Activated T-helper 17 cell treated with anti-CD3 and anti-CD28 coated beads, Interleukin-2, amount 50 U/mL, for 72 hours (primary cell): Measurements from ENCODE around the gene GTF2H4. TPM values are rescaled to one million over a fixed set of nuclear protein-coding genes. Genes with fewer than 3 reads are reported as not detected.

Experiments used
- ATAC-seq: fragments of 150-1000 bp; cut with Tn5 transposase; replicated peaks from 2 replicates; pipeline ENCODE4 v1.10.0; 2021; ENCODE audit warnings: mild to moderate bottlenecking, moderate library complexity
- H3K27ac Mint-ChIP-seq: one replicate; pipeline ENCODE4 v1.8.0; 2022; ENCODE audit warnings: mixed read lengths
- H3K27me3 Mint-ChIP-seq: one replicate; pipeline ENCODE4 v1.8.0; 2022; ENCODE audit warnings: mixed read lengths
- H3K36me3 Mint-ChIP-seq: one replicate; pipeline ENCODE4 v1.8.0; 2022; ENCODE audit warnings: low read depth, mild to moderate bottlenecking, mixed read lengths
- H3K4me1 Mint-ChIP-seq: one replicate; pipeline ENCODE4 v1.8.0; 2022; ENCODE audit warnings: mixed read lengths
- H3K4me3 Mint-ChIP-seq: one replicate; pipeline ENCODE4 v1.8.0; 2022; ENCODE audit warnings: mild to moderate bottlenecking, mixed read lengths
- H3K9me3 Mint-ChIP-seq: one replicate; pipeline ENCODE4 v1.8.0; 2022; ENCODE audit warnings: mixed read lengths
- total RNA-seq, 2 donors: library from RNA; stranded (reverse); gene quantifications; one replicate each; pipeline ENCODE4 v1.2.3, GENCODE V29; 2022

The GTF2H4 gene
- total RNA-seq, 2 donors from 2014 or later = 34.3 to 39.9 TPM

DNA sequence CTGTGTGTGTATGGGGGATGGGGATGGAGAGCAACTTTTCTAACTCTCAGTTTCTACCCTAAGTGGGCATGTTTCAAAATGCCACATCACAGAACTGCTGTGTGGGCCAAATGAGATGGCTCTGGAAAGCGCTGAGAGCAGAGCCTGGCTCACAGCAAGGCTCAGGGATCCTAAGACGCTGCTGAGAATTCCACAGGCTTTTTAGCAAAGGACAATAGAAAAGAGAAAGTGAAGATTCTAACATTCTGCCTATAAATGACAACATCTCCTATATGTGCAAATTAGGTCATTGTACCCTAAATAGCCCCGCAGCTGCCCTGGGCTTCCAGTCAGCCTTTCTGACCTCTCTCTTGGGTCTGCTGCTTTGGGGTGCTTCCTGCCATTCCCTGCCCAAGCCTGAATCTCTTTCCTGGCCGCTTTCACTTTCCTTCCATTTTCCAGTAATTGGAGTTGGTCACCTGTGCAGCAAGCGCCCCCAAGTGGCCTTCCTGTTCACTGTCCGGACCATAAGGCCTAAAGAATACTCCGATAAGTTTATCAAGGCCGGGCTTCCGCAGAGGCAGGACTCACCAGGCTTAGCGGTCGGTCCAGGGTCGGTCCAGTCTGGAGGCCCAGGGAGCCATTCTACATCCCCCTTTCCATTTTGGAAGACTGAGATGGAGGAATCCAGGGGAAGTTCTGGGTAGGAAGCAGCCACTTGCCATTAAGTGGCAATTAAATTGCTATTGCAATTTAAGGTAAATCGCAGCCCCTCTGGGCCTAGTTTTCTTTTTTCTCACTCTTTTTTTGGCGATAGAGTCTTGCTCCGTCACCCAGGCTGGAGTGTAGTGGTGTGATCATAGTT lies 30.4 kb upstream of the GTF2H4 start:
- H3K36me3 Mint-ChIP-seq = no peaks in the 10 kb centered on the region
- H3K27ac Mint-ChIP-seq = peak overlapping the region; percentile 78

DNA sequence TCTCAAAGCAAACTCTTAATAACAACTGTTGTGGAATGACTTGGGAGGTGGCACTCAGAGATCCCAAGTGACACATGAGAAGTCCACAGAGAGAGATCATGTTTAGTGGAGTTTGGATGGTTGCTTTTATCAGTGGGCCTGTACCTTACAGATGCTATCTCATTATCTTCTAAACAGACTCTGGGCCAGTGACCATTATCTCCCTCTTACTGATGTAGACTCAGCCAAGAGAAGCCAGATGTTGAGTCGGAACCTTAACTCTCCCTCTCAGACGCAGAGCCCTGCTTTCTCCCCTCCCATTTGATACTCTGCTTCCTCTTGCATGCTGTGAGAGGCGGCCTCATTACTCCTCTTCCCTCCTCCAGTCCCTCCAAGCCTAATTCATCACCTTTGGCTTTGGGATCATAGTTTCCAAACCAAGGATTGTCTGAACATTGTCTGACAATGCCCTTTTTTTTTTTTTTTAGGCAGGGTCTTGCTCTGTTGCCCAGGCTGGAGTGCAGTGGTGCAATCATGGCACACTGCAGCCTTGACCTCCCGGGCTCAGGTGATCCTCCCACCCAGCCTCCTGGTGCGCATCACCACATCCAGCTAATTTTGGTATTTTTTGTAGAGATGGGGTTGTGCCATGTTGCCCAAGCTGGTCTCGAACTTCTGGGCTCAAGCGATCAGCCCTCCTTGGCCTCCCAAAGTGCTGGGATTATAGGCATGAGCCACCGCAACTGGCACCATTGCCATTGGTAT lies 28.2 kb upstream of the GTF2H4 start:
- no peaks in the 10 kb centered on the region for H3K9me3 Mint-ChIP-seq
- no peak overlapping the region for H3K27ac Mint-ChIP-seq
- H3K27me3 Mint-ChIP-seq = no peaks in the 10 kb centered on the region
- H3K36me3 Mint-ChIP-seq = no peaks in the 10 kb centered on the region
- peaks cover 26% of the 10 kb centered on the region for H3K4me1 Mint-ChIP-seq
- no peak overlapping the region for H3K4me3 Mint-ChIP-seq
- ATAC-seq = no peak

More for the DNA sequence above, 30.4 kb upstream of the GTF2H4 start:
- no peaks in the 10 kb centered on the region for H3K9me3 Mint-ChIP-seq
- peaks cover 20% of the 10 kb centered on the region for H3K4me1 Mint-ChIP-seq
- peak; percentile 89 for ATAC-seq
- H3K4me3 Mint-ChIP-seq = peak overlapping the region; percentile 76
- no peaks in the 10 kb centered on the region for H3K27me3 Mint-ChIP-seq

DNA sequence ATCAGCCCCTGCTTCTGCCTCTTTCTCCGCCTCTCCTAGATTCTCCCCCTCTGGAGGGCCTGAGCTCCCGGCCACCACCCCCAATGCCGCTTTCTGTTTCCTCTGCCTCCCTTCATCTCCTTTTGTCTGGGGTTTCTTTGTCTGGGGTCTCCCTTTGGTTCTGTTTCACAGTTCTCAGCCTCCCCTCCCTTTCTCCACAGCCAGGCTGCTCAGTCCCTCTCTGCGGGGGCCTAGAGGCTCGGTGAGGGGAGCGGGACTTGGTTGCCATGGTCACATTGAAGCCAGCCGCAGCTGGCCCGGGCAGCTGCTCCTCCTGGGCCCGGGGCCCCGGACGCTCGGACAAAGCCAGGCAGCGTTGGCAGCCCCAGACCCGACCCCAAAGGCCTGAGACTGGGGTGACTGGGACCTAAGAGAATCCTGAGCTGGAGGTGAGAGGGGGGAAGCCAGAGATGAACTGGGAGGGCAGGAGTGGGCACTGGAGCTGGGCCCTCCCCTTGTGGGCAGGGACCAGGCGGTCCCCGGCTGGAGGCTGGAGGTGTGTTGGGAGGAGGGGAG lies 27.2 kb upstream of the GTF2H4 start:
- no peak overlapping the region for H3K4me3 Mint-ChIP-seq
- no peak overlapping the region for H3K27ac Mint-ChIP-seq
- peaks cover 32% of the 10 kb centered on the region for H3K4me1 Mint-ChIP-seq
- no peaks in the 10 kb centered on the region for H3K36me3 Mint-ChIP-seq
- no peaks in the 10 kb centered on the region for H3K9me3 Mint-ChIP-seq
- no peak for ATAC-seq
- no peaks in the 10 kb centered on the region for H3K27me3 Mint-ChIP-seq

DNA sequence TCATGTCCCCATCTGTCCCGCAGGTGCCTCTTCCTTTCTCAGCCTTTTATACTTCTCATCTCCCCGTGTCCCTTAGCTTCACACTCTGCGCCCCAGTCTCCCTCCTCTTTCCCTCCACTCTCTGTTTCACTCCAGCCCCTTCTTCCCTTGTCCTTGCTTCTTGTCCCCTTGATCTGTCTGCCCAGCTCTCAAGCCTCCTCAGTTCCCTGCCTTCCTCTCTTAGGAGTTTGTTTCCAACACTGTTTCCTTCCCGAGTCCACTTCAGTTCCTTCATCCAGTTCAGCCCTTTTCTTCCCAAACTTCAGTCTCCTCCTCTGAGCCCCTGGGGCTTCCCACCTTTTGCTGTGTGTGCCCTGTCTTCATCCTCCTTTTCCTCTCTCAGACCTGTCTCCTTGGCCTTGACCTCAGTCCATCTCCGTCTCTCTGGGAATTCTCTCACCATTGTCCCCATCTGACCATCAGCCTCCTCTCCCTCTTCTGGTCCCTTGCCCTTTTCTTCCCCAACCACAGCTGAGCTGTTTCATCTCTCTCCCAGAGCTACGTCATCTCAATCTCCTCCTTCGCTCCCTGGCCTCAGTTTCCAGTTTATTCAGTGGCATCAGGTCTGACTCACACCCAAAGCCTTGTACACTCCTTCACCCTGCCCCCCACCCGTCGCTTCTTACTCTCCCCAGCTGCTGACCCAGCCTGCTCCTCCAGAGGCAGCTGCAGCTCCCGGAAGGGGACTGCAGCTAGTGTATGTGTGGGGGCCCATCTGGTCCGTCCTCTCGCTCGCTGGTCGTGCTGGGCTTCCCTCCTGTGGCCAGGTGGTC lies 26.4 kb upstream of the GTF2H4 start:
- no peaks in the 10 kb centered on the region for H3K36me3 Mint-ChIP-seq
- H3K27me3 Mint-ChIP-seq = no peaks in the 10 kb centered on the region
- no peaks in the 10 kb centered on the region for H3K9me3 Mint-ChIP-seq
- no peak overlapping the region for H3K4me3 Mint-ChIP-seq
- H3K27ac Mint-ChIP-seq = peak overlapping the region; percentile 48
- ATAC-seq = no peak
- H3K4me1 Mint-ChIP-seq = peaks cover 41% of the 10 kb centered on the region

DNA sequence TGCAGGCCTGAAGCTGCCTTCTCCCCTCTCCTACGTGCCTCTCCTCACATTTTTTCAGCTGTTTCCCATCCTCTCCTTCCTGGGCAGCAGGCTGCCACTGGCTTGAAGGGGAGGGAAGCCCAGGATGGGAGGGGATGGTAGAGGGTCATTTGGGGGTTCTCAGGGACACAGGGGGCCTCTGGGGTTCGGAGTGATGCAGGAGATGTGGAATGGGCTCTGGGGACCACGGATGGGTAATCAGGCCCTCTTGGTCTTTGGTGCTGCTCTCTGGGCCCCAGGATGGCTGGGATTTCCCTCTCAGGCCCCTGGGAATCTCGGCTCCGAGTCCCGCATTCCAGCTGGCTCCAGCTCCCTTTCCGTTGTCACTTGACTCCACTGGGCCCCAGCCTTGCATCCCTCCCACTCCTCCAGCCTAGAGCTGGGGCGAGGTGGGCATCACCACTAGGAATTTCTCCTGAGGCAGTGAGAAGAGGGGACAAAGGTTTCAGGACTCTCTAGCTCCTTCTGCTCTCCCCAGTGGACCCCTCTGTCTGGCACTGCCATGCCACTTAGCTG lies 25.7 kb upstream of the GTF2H4 start:
- peaks cover 43% of the 10 kb centered on the region for H3K4me1 Mint-ChIP-seq
- H3K4me3 Mint-ChIP-seq = no peak overlapping the region

DNA sequence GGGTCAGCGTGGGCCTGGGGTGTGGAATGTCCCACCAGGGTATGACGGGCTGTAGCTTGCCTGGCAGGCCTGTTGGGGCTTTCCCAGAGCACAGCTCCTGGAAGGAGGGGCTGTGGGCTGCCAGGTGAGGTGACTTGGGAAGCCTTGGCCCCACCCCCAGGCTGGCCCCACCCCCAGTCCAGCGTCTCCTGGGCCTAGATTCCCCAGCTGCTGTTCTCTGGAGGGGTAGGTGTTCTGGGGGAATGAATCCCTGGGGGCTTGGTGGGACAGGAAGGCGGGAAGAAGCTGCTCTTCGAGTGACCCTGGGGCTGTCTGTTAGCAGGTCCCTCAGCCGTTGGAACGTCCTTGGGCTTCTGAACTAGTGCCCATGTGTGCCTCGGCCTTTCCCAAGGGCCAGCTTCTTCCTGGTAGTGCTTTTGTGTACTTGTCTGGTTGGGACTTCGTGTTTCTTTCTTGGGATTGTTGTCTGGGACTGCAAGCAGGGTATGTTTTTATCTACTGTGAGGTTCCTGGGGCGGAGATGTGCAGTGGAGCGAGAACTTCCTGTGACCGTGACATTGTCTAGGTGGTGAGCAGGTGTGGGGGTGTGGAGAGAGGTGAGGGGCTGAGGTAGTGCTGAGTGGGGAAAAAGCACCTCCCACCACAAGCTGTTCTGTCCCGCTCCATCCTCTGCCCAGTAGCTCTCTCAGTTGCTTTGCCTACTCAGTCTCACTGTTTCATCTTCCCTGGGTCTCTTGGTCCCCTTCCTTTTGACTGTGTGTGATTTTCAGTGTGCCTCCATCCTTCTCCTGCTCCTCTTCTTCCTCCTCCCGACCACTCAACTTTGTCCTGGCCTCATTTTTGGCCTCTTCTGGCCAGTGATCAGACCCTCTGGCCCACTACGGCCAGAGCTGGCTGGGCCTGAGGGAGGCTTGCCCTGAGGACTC lies 25.0 kb upstream of the GTF2H4 start:
- H3K36me3 Mint-ChIP-seq = no peaks in the 10 kb centered on the region
- ATAC-seq = no peak
- H3K27me3 Mint-ChIP-seq = no peaks in the 10 kb centered on the region
- H3K4me3 Mint-ChIP-seq = peak overlapping the region; percentile 68
- peaks cover 36% of the 10 kb centered on the region for H3K4me1 Mint-ChIP-seq
- no peaks in the 10 kb centered on the region for H3K9me3 Mint-ChIP-seq
- H3K27ac Mint-ChIP-seq = peak overlapping the region; percentile 51

More for the DNA sequence above, 25.7 kb upstream of the GTF2H4 start:
- Mint-ChIP-seq H3K27ac (peak overlapping the region; percentile 48), H3K36me3 (no peaks in the 10 kb centered on the region), H3K9me3 (no peaks in the 10 kb centered on the region), H3K27me3 (no peaks in the 10 kb centered on the region)
- ATAC-seq = no peak

DNA sequence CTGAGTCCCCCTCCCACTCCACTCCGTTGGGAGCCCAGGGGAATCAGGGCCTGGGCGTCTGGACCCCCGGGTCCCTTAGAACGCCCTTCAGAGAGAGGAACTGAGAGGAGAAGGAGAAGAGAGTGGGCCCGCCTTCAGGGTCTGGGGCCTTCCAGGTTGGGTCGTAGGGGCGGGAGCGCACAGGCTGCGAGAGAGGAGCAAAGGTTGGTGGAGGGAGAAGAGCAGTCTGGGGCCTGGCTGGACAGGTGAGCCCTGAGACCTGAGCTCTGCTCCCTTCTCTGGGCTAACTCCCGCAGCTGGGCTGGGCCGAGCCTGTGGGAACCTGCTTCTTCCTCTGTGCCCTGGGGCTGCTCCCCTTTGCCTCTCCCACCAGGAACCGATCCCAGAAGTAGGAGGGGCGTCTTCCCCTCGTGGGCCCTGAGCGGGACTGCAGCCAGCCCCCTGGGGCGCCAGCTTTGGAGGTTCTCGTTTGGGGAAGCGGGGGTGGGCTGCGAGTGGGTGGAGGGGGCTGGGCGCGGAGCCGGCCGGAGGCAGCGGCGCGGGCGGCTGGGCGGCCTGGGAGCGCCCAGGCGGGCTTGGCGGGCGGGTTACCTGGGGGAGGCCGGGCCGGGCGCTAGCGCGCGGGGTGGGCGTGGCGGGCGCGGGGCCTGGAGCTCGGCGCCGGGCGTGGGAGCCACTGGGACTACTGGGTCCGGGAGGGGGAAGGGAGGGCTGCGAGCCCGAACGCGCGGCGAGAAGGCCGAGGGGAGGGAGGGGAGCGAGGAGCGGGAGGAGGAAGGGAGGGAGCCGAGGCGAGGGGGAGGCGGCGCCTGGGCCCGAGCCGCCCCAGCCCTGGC lies 24.1 kb upstream of the GTF2H4 start, which contains the start of gene DDR1:
DDR1 (plus strand) TSS at position 835 of the 836 bp plus-strand sequence. CDS start 4,211 bp downstream, outside the sequence.
- ATAC-seq = peak; percentile 66
- Mint-ChIP-seq H3K27me3 (no peaks in the 10 kb centered on the region), H3K27ac (peak within 1 kb of the TSS; percentile 51), H3K9me3 (no peaks in the 10 kb centered on the region), H3K36me3 (no peaks in the 10 kb centered on the region), H3K4me3 (peak within 1 kb of the TSS; percentile 75), H3K4me1 (peaks cover 36% of the 10 kb centered on the region)

DNA sequence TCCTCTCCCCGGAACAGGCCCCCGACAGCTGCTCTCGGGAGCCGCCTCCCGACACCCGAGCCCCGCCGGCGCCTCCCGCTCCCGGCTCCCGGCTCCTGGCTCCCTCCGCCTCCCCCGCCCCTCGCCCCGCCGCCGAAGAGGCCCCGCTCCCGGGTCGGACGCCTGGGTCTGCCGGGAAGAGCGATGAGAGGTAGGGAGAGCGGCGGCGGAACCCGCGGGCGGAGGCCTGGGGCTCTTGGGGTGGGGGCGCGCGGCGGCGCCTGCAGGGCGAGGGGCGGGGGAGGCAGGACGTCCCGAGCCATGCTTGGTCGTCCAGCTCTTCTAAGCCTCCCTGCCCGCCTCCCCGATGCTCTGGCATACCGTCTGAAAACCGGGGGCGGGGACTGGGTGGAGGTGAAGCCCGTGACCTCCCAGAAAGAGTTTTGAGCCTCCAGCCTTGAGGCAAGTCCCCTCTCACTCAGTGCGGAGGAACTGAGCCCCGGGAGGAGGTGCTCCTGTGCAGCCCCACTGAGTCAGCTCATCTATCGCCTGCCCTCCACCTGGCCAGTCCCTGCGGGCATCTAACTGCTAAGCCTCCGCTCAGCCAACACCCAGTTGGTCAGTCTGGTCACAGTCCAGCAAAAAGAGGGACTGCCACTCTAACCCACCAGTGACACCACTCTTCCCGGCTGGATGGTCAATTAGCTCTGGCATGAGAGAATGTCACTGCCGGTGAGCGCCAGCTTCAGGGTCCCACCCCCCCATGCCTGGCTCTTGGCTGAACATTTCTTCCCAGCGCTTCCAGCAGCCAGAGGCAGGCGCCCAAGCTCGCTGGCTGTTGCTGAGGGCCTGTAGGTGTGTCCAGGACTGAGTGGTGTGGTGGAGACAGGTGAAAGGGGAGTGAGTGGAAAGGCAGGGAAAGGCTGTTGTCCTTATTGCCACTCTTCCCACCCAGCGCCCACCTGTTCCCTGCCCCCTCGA lies 23.2 kb upstream of the GTF2H4 start:
- H3K4me1 Mint-ChIP-seq = peaks cover 36% of the 10 kb centered on the region
- no peaks in the 10 kb centered on the region for H3K9me3 Mint-ChIP-seq
- no peaks in the 10 kb centered on the region for H3K27me3 Mint-ChIP-seq
- peak overlapping the region; percentile 75 for H3K4me3 Mint-ChIP-seq
- peaks cover 2% of the 10 kb centered on the region for H3K36me3 Mint-ChIP-seq
- H3K27ac Mint-ChIP-seq = peak overlapping the region; percentile 35
- ATAC-seq = peak; percentile 78

DNA sequence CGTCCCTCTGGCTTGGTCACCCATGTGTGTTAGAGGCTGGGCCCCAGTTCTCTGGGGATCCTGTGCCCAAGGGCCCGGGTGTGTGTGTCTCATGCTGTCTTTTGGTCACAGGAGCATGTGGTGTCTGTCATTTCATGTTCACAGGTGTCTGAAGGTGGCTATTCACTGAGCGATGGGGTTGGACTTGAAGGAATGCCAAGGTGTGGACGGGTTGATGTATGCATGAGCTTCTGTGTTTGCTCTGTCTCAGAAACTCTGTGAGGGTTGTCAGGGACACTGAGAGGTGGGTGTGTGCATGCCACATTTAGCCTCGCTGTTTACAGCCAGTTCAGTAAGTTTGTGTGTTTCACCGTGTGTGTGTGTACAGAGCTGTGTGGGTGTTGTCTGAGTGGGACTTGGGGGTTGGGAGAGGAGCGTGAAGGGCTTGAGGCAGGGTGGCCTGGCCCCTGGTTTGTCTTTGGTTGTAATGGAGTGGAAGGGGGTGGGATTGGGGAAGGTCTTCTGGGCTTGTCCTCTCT lies 22.5 kb upstream of the GTF2H4 start:
- H3K36me3 Mint-ChIP-seq = peaks cover 5% of the 10 kb centered on the region
- H3K4me1 Mint-ChIP-seq = peaks cover 36% of the 10 kb centered on the region
- H3K27ac Mint-ChIP-seq = peak overlapping the region; percentile 35
- H3K4me3 Mint-ChIP-seq = peak overlapping the region; percentile 75
- H3K27me3 Mint-ChIP-seq = no peaks in the 10 kb centered on the region
- ATAC-seq = no peak
- no peaks in the 10 kb centered on the region for H3K9me3 Mint-ChIP-seq

DNA sequence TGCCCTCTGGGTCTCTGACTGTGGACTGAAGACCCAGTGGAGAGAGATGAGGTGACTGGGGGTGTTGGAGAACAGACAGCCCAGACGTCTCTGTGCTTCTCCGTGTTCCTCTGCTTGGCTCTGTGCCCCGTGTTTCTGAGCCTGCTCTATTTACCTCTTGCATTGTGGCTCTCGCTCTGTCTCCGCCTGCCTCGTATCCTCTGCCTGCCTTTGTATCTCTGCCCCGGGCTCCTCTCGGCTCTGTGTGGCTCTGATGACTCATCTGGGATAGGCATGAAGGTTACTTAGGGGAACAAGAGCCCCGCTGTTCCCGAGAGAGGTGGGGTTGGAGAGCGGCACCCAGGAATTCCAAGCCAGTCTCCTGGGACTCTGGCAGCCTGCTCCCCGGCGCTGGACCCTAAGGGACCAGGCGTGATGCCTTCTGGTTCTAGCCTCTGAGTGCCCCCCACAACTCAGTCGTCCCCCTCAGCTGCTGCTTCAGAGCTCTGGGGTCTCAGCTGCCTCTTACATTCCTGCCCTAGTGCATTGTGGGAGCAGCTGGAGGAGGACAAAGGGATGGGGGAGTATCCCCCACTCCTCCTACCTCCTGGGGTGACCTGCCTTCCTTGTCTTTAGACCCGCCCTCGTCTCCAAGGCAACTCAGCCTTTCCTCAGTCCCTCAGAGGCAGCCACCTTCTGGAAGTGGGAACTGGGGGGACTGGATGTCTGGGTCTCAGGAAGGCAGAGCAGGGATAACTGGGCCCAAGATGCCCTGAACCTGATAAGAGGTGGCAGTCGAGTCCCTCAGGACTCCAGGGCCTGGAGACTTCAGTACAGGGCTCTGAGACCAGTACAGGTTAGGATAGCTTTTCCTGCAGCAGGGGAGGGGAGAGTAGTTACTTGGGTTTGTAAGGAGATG lies 21.8 kb upstream of the GTF2H4 start:
- Mint-ChIP-seq H3K4me3 (peak overlapping the region; percentile 75), H3K9me3 (no peaks in the 10 kb centered on the region), H3K27ac (peak overlapping the region; percentile 35), H3K27me3 (no peaks in the 10 kb centered on the region), H3K36me3 (peaks cover 5% of the 10 kb centered on the region), H3K4me1 (peaks cover 35% of the 10 kb centered on the region)
- peak; percentile 35 for ATAC-seq

DNA sequence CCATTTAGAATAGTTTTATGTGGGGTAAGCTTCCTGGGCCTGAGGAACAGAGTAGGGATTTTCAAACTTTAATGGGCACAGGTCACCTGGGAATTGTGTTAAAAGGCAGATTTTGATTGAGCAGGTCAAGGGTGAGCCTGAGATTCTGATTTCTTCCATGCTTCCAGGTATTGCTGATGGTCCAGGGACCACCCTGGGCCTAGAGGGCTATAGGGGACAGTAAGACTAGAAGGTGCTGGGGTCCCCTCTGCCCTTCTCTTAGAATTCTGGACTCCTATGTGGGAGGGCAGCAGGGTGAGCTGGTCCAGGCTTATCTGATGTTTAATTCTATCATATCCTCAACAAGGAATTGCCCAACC lies 21.1 kb upstream of the GTF2H4 start:
- H3K4me3 Mint-ChIP-seq = peak overlapping the region; percentile 75
- ATAC-seq = no peak
- H3K36me3 Mint-ChIP-seq = peaks cover 5% of the 10 kb centered on the region
- no peak overlapping the region for H3K27ac Mint-ChIP-seq
- peaks cover 29% of the 10 kb centered on the region for H3K4me1 Mint-ChIP-seq
- H3K9me3 Mint-ChIP-seq = no peaks in the 10 kb centered on the region
- H3K27me3 Mint-ChIP-seq = no peaks in the 10 kb centered on the region
